Neuronal stem cell (in vitro differentiated cells): ENCODE results near the gene LTA4H.

ENCODE experiments used
- DNase-seq: peaks from one replicate; pipeline ENCODE4 v3.0.0-alpha.2; 2013; ENCODE audit warnings: low spot score
- H2AFZ ChIP-seq: one replicate; pipeline ENCODE4 v1.6.1; 2013; ENCODE audit warnings: mild to moderate bottlenecking, low read length, inconsistent platforms
- H2AK5ac ChIP-seq: 2 replicates; pipeline ENCODE4 v1.6.1; 2013; ENCODE audit warnings: low read depth, mild to moderate bottlenecking, inconsistent platforms, low read length, moderate library complexity, mixed read lengths
- H2BK120ac ChIP-seq: 2 replicates; pipeline ENCODE4 v1.6.1; 2013; ENCODE audit warnings: low read depth, mild to moderate bottlenecking, inconsistent platforms, low read length, moderate library complexity, mixed read lengths
- H2BK12ac ChIP-seq: one replicate; pipeline ENCODE4 v1.6.1; 2013; ENCODE audit warnings: low read length, inconsistent platforms
- H2BK15ac ChIP-seq: 2 replicates; pipeline ENCODE4 v1.6.1; 2013; ENCODE audit warnings: mild to moderate bottlenecking, low read length, inconsistent platforms, mixed read lengths
- H2BK5ac ChIP-seq: one replicate; pipeline ENCODE4 v1.6.1; 2013; ENCODE audit warnings: inconsistent platforms, mild to moderate bottlenecking, low read length, moderate library complexity
- H3K14ac ChIP-seq: one replicate; pipeline ENCODE4 v1.6.1; 2013; ENCODE audit warnings: low read length, inconsistent platforms
- H3K18ac ChIP-seq: 2 replicates; pipeline ENCODE4 v1.6.1; 2013; ENCODE audit warnings: low read length, inconsistent platforms
- H3K23ac ChIP-seq: 2 replicates; pipeline ENCODE4 v1.6.1; 2013; ENCODE audit warnings: low read depth, mild to moderate bottlenecking, mixed read lengths, low read length, inconsistent platforms; ENCODE audit not compliant: poor library complexity
- H3K27ac ChIP-seq: replicated peaks from 3 replicates; pipeline ENCODE4 v1.5.1; 2013; ENCODE audit warnings: low read length, inconsistent platforms
- H3K27me3 ChIP-seq, 3 experiments: 2 replicates each; pipeline ENCODE4 v1.6.1; 2013; ENCODE audit warnings: low read length in 3 of 3, mild to moderate bottlenecking in 2 of 3, inconsistent platforms in 1 of 3, low read depth in 1 of 3, mixed read lengths in 1 of 3, moderate library complexity in 1 of 3; ENCODE audit not compliant: control insufficient read depth in 3 of 3, insufficient read depth in 3 of 3
- H3K36me3 ChIP-seq, 2 donors: replicated peaks in 1 of 2; 2 replicates each; pipeline ENCODE4 v1.6.1; 2013; ENCODE audit warnings: low read length in 2 of 2; ENCODE audit not compliant: control insufficient read depth in 2 of 2, insufficient read depth in 2 of 2
- H3K4ac ChIP-seq: 2 replicates; pipeline ENCODE4 v1.6.1; 2013; ENCODE audit warnings: inconsistent platforms, mild to moderate bottlenecking, low read length, moderate library complexity
- H3K4me1 ChIP-seq, 2 donors: 1 replicate in 1 of 2; 2 replicates in 1 of 2; pipeline ENCODE4 v1.6.1; 2013; ENCODE audit warnings: low read length in 2 of 2, low read depth in 1 of 2; ENCODE audit not compliant: control insufficient read depth in 2 of 2, insufficient read depth in 1 of 2
- H3K4me2 ChIP-seq: one replicate; pipeline ENCODE4 v1.6.1; 2013; ENCODE audit warnings: mild to moderate bottlenecking, low read length, inconsistent platforms; ENCODE audit not compliant: insufficient read depth, poor library complexity, severe bottlenecking
- H3K4me3 ChIP-seq, 2 donors: 2 replicates each; pipeline ENCODE4 v1.5.1; 2013; ENCODE audit warnings: low read length in 2 of 2, mild to moderate bottlenecking in 2 of 2, inconsistent platforms in 1 of 2, moderate library complexity in 1 of 2
- H3K79me1 ChIP-seq: one replicate; pipeline ENCODE4 v1.6.1; 2013; ENCODE audit warnings: low read depth, mild to moderate bottlenecking, inconsistent platforms, low read length, moderate library complexity
- H3K9ac ChIP-seq: one replicate; pipeline ENCODE4 v1.6.1; 2013; ENCODE audit warnings: mild to moderate bottlenecking, low read depth, low read length, inconsistent platforms; ENCODE audit not compliant: poor library complexity
- H3K9me3 ChIP-seq, 2 donors: replicated peaks in 1 of 2; 2 replicates each; pipeline versions ENCODE3 to v1.6.1; 2013; ENCODE audit warnings: low read length in 2 of 2, mild to moderate bottlenecking in 2 of 2, inconsistent platforms in 1 of 2, low read depth in 1 of 2, mixed read lengths in 1 of 2, moderate library complexity in 1 of 2; ENCODE audit not compliant: control insufficient read depth in 2 of 2, insufficient read depth in 1 of 2
- H4K8ac ChIP-seq: one replicate; pipeline ENCODE4 v1.6.1; 2013; ENCODE audit warnings: low read depth, mild to moderate bottlenecking, inconsistent platforms, low read length, moderate library complexity
- H4K91ac ChIP-seq: one replicate; pipeline ENCODE4 v1.6.1; 2013; ENCODE audit warnings: low read length, low read depth, mild to moderate bottlenecking, inconsistent platforms; ENCODE audit not compliant: poor library complexity
- WGBS, 2 donors: extraction: QIAGEN DNeasy Blood & Tissue Kit; methylation state at CpG; one replicate each; pipeline ENCODE4 v1.1.7; 2013; ENCODE audit warnings: missing lambda C conversion rate in 2 of 2, mixed read lengths in 1 of 2; ENCODE audit not compliant: insufficient read length in 2 of 2, insufficient replicate concordance in 1 of 2; ENCODE audit errors: extremely low coverage in 2 of 2; 5-methylcytosine and 5-hydroxymethylcytosine counted together

Gene LTA4H

GRCh38 chr12:96029826-96030225 is 5.6 kb downstream of the LTA4H start:
- no peaks in the 10 kb centered on the region for H3K27me3 ChIP-seq
- no peak overlapping the region for H3K4ac ChIP-seq
- peaks cover 0 to 4% of the 10 kb centered on the region in 2 donors for H3K4me1 ChIP-seq
- no peak overlapping the region for H2BK5ac ChIP-seq
- H2BK120ac ChIP-seq: no peak overlapping the region
- H3K18ac ChIP-seq: no peak overlapping the region
- H4K8ac ChIP-seq: no peak overlapping the region
- H2BK15ac ChIP-seq: no peak overlapping the region
- H3K36me3 ChIP-seq: peaks cover 5 to 41% of the 10 kb centered on the region in 2 donors
- H2BK12ac ChIP-seq: no peak overlapping the region
- H2AFZ ChIP-seq: no peak overlapping the region
- no peak for DNase-seq
- H3K9ac ChIP-seq: no peak overlapping the region
- no CpG with 5 or more reads among the region's 2 CpGs for WGBS, 2 donors
- H3K9me3 ChIP-seq: no peaks in the 10 kb centered on the region
- H3K27ac ChIP-seq: no peak overlapping the region
- peaks cover 4% of the 10 kb centered on the region for H3K79me1 ChIP-seq
- H4K91ac ChIP-seq: no peak overlapping the region
- no peak overlapping the region for H3K4me3 ChIP-seq
- no peak overlapping the region for H3K23ac ChIP-seq
- H2AK5ac ChIP-seq: no peak overlapping the region
- no peak overlapping the region for H3K14ac ChIP-seq
- H3K4me2 ChIP-seq: no peak overlapping the region

- Histone ChIP-seq H2BK5ac (no peak overlapping the region), H4K91ac (no peak overlapping the region), H2AK5ac (no peak overlapping the region), H3K36me3 (peaks cover 5 to 51% of the 10 kb centered on the region in 2 donors), H3K79me1 (peaks cover 1% of the 10 kb centered on the region), H3K23ac (no peak overlapping the region), H3K14ac (no peak overlapping the region), H3K9ac (no peak overlapping the region), H3K4me3 (no peak overlapping the region), H2BK15ac (no peak overlapping the region), H3K9me3 (no peaks in the 10 kb centered on the region), H3K27ac (no peak overlapping the region), H3K4ac (no peak overlapping the region), H4K8ac (no peak overlapping the region), H2BK12ac (no peak overlapping the region), H3K27me3 (no peaks in the 10 kb centered on the region), H3K4me2 (no peak overlapping the region), H3K18ac (no peak overlapping the region), H2AFZ (no peak overlapping the region), H2BK120ac (no peak overlapping the region), H3K4me1 (peaks cover 0 to 2% of the 10 kb centered on the region in 2 donors)
- no peak for DNase-seq
- WGBS, 2 donors: no CpG with 5 or more reads among the region's 1 CpG
Measured at GRCh38 chr12:96028538-96028937, 6.8 kb downstream of the LTA4H start.

GRCh38 chr12:96026331-96026730 is 9.1 kb downstream of the LTA4H start:
- Histone ChIP-seq H2BK120ac (no peak overlapping the region), H2BK5ac (no peak overlapping the region), H3K79me1 (peaks cover 1% of the 10 kb centered on the region), H2AFZ (no peak overlapping the region), H3K27me3 (no peaks in the 10 kb centered on the region), H3K4me2 (no peak overlapping the region), H2AK5ac (no peak overlapping the region), H3K18ac (no peak overlapping the region), H3K14ac (no peak overlapping the region), H4K8ac (no peak overlapping the region), H3K4ac (no peak overlapping the region), H3K36me3 (peaks cover 13 to 71% of the 10 kb centered on the region in 2 donors), H3K9me3 (no peaks in the 10 kb centered on the region), H3K4me1 (no peaks in the 10 kb centered on the region), H3K4me3 (no peak overlapping the region), H3K9ac (no peak overlapping the region), H2BK12ac (no peak overlapping the region), H3K27ac (no peak overlapping the region), H3K23ac (no peak overlapping the region), H2BK15ac (no peak overlapping the region), H4K91ac (no peak overlapping the region)
- WGBS, 2 donors: no CpG with 5 or more reads among the region's 1 CpG
- DNase-seq: no peak

GRCh38 chr12:96025518-96025917 is 9.9 kb downstream of the LTA4H start:
- Histone ChIP-seq H3K27me3 (no peaks in the 10 kb centered on the region), H3K18ac (no peak overlapping the region), H3K4me3 (no peak overlapping the region), H3K79me1 (peaks cover 1% of the 10 kb centered on the region), H3K36me3 (peaks cover 13 to 79% of the 10 kb centered on the region in 2 donors), H2BK12ac (no peak overlapping the region), H3K9me3 (no peaks in the 10 kb centered on the region), H3K14ac (no peak overlapping the region), H2AK5ac (no peak overlapping the region), H3K9ac (no peak overlapping the region), H4K91ac (no peak overlapping the region), H3K4ac (no peak overlapping the region), H3K4me1 (no peaks in the 10 kb centered on the region), H3K27ac (no peak overlapping the region), H2BK15ac (no peak overlapping the region), H4K8ac (no peak overlapping the region), H2BK5ac (no peak overlapping the region), H2AFZ (no peak overlapping the region), H2BK120ac (no peak overlapping the region), H3K4me2 (no peak overlapping the region), H3K23ac (no peak overlapping the region)
- WGBS, 2 donors: no CpG with 5 or more reads among the region's 4 CpGs
- no peak for DNase-seq
